ENCODE results near the gene TCEA3.

- TF ChIP-seq POLR2A (IDR thresholded peaks at IDR 0.05) (no peak), CTCF (IDR thresholded peaks at IDR 0.05) (no peak)
These were observed 43.2 kb downstream of the TCEA3 start for GRCh38 chr1:23381233-23381885.

All from prostate gland (tissue), 2 donors.